SK-N-SH (cell line): ENCODE data around the gene PLP2. TPM values are rescaled to one million over a fixed set of nuclear protein-coding genes. Genes with fewer than 3 reads are reported as not detected.
A peak's percentile ranks its signal among the peaks of the same experiment; 100 is the strongest.
"Not testable (repeated sequence)": the region's sequence is repeated elsewhere in the genome, so short reads cannot be mapped to it uniquely, and the experiment has no call there.

ENCODE experiments used
- CTCF ChIA-PET: fragments of 300-600, 350-600 bp; formaldehyde crosslinking; extraction: SDS; loops from one replicate; lab custom pipeline; 2021; lab: Yijun Ruan, JAX
- POLR2A ChIA-PET: fragments of 350-600 bp; sonication (Branson Sonifier 250); formaldehyde crosslinking; extraction: SDS; loops from one replicate; lab custom pipeline; 2020; ENCODE audit warnings: antibody characterized with exemption, inconsistent platforms; lab: Yijun Ruan, JAX
- DNase-seq: peaks from one replicate; pipeline ENCODE4 v3.0.0; 2012
- H2AFZ ChIP-seq: fragments of 200-600 bp; sonication (generic); 2 replicates; pipeline ENCODE4 v1.8.1; 2016; ENCODE audit warnings: antibody characterized with exemption, mild to moderate bottlenecking, low read depth
- H3F3A ChIP-seq: fragments of 200-600 bp; sonication (generic); replicated peaks from 2 replicates; pipeline ENCODE3; 2016; ENCODE audit warnings: antibody characterized with exemption, mild to moderate bottlenecking; ENCODE audit not compliant: insufficient read depth
- H3K27ac ChIP-seq, 2 experiments: fragments of 200-500 bp in 1 of 2; fragments of 200-600 bp in 1 of 2; sonication (Bioruptor generic) in 1 of 2; sonication (generic), shearing (Covaris generic) in 1 of 2; 2 replicates each; pipeline versions ENCODE4 v1.5.1 to v1.6.1; 2014 to 2016; ENCODE audit warnings: low read depth in 2 of 2, inconsistent platforms in 1 of 2, low read length in 1 of 2, mild to moderate bottlenecking in 1 of 2, mixed read lengths in 1 of 2
- H3K27me3 ChIP-seq: fragments of 200-600 bp; sonication (generic), shearing (Covaris generic); 2 replicates; pipeline ENCODE4 v1.6.1; 2016; ENCODE audit warnings: mixed run types; ENCODE audit not compliant: insufficient read depth
- H3K36me3 ChIP-seq, 2 experiments: fragments of 200-500 bp in 1 of 2; fragments of 200-600 bp in 1 of 2; sonication (Bioruptor generic) in 1 of 2; sonication (generic) in 1 of 2; replicated peaks in 1 of 2; 2 replicates each; pipeline versions ENCODE3 to v1.5.1; 2014 to 2016; ENCODE audit warnings: low read length in 1 of 2, mild to moderate bottlenecking in 1 of 2; ENCODE audit not compliant: insufficient read depth in 2 of 2, control insufficient read depth in 1 of 2
- H3K4me1 ChIP-seq, 2 experiments: fragments of 200-500 bp in 1 of 2; fragments of 200-600 bp in 1 of 2; sonication (Bioruptor generic) in 1 of 2; sonication (generic), shearing (Covaris generic) in 1 of 2; 2 replicates each; pipeline versions ENCODE4 v1.5.1 to v1.6.1; 2014 to 2016; ENCODE audit warnings: low read depth in 1 of 2, low read length in 1 of 2, mixed run types in 1 of 2; ENCODE audit not compliant: insufficient read depth in 2 of 2, control insufficient read depth in 1 of 2
- H3K4me2 ChIP-seq: fragments of 200-600 bp; sonication (generic), shearing (Covaris generic); 2 replicates; pipeline ENCODE4 v1.6.1; 2017; ENCODE audit warnings: mixed run types
- H3K4me3 ChIP-seq, 2 experiments: fragments of 200-500 bp in 1 of 2; fragments of 200-600 bp in 1 of 2; sonication (Bioruptor generic) in 1 of 2; sonication (generic), shearing (Covaris generic) in 1 of 2; 2 replicates each; pipeline versions ENCODE4 v1.5.1 to v1.8.1; 2014 to 2016; ENCODE audit warnings: low read depth in 2 of 2, inconsistent platforms in 1 of 2, low read length in 1 of 2, mild to moderate bottlenecking in 1 of 2, mixed read lengths in 1 of 2, moderate library complexity in 1 of 2
- H3K79me2 ChIP-seq: fragments of 200-600 bp; sonication (generic); 2 replicates; pipeline ENCODE4 v1.8.1; 2017; ENCODE audit warnings: mild to moderate bottlenecking; ENCODE audit not compliant: insufficient read depth
- H3K9ac ChIP-seq: fragments of 200-600 bp; sonication (generic); 2 replicates; pipeline ENCODE4 v1.6.1; 2017; ENCODE audit warnings: mixed run types
- H3K9me2 ChIP-seq: fragments of 200-600 bp; sonication (generic); 2 replicates; pipeline ENCODE4 v1.6.1; 2017; ENCODE audit warnings: mixed run types
- H3K9me3 ChIP-seq: fragments of 200-600 bp; sonication (generic); 2 replicates; pipeline ENCODE4 v1.6.1; 2017; ENCODE audit warnings: mixed run types, mild to moderate bottlenecking, moderate library complexity
- H4K20me1 ChIP-seq: fragments of 200-600 bp; sonication (generic); 2 replicates; pipeline ENCODE4 v1.6.1; 2017; ENCODE audit warnings: mild to moderate bottlenecking, mixed run types; ENCODE audit not compliant: insufficient read depth
- ELF1 ChIP-seq: IDR thresholded peaks from 2 replicates; pipeline ENCODE4 v1.4.0; 2012
- FOSL2 ChIP-seq: IDR thresholded peaks from 2 replicates; pipeline ENCODE4 v1.4.0; 2012; ENCODE audit warnings: low read depth, mild to moderate bottlenecking, moderate library complexity, borderline replicate concordance
- FOXJ3 ChIP-seq: sonication (generic); formaldehyde crosslinking; IDR thresholded peaks from 2 replicates; pipeline ENCODE4 v1.5.1; 2020; ENCODE audit warnings: mild to moderate bottlenecking, missing genetic modification reagents
- JUND ChIP-seq: IDR thresholded peaks from 2 replicates; pipeline ENCODE4 v1.4.0; 2012
- MXI1 ChIP-seq: IDR thresholded peaks from 2 replicates; pipeline ENCODE4 v1.6.1; 2012; ENCODE audit warnings: mild to moderate bottlenecking, low read depth, low read length, improper control_type of control experiment
- NFIC ChIP-seq: IDR thresholded peaks from 2 replicates; pipeline ENCODE4 v1.4.0; 2012; ENCODE audit warnings: borderline replicate concordance
- PBX3 ChIP-seq: IDR thresholded peaks from 2 replicates; pipeline ENCODE4; 2012
- POLR2AphosphoS5 ChIP-seq: IDR thresholded peaks from 2 replicates; pipeline ENCODE4 v1.6.1; 2012; ENCODE audit warnings: low read depth, low read length
- WGBS: methylation state at CpG from one replicate; pipeline ENCODE4 v1.1.6; 2017; ENCODE audit warnings: low lambda C conversion rate; 5-methylcytosine and 5-hydroxymethylcytosine counted together
- polyA plus RNA-seq, 3 experiments: library from polyadenylated mRNA; depleted of rRNA; stranded (reverse); fragments of >200 nt; gene quantifications; 2 replicates each; pipeline ENCODE4 v1.2.3, GENCODE V29; 2012

PLP2 gene
- polyA plus RNA-seq, 1 of the 3 experiments (the other 2 are of a cell fraction): 146 TPM

DNA sequence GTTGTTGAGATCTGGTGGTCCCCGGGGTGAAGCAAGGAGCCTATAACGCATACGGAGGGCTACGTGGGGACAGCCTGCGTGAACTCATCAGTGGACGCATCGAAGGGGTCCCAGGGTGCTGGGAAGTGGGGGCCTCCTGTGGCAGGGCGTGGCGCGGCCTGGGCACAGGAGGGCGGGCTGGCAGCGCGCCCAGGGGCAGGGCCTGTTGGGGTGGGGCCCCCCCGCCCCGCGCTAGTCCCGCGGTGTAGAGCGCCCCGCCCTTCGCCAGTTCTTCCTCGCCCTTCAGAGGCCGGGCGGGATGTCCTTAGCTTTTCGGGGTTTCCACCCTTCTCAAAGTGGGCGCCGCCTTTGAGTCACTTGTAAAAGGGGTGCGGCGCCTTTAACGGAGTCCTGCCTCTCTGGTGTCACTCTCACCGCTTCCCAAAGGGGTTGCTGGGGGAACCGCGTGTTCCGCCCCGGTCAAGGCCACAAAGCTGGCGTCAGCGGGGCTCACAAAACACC, 632 bp downstream of the PLP2 start:
- Histone ChIP-seq H3K9me2 (no peaks in the 10 kb centered on the region), H3K4me1 (peaks cover 0 to 1% of the 10 kb centered on the region in 2 experiments; a peak in 1 of 4 replicates), H3K27me3 (no peaks in the 10 kb centered on the region; the same call in 1 of the 2 replicates), H2AFZ (no peak overlapping the region), H3K4me3 (peak overlapping the region; percentile 58 to 66), H3K79me2 (peaks cover 22% of the 10 kb centered on the region; the same call in 1 of the 2 replicates), H3K27ac (peak overlapping the region; percentile 36 to 59; a peak in 3 of 4 replicates), H3K36me3 (no peaks in the 10 kb centered on the region), H3K9me3 (no peaks in the 10 kb centered on the region), H3F3A (peaks cover 6% of the 10 kb centered on the region), H3K9ac (peak overlapping the region; percentile 87), H3K4me2 (peak overlapping the region; percentile 77), H4K20me1 (no peaks in the 10 kb centered on the region)
- DNase-seq: peak; percentile 75
- POLR2A ChIA-PET: interaction anchor here (0.6 to 1.5 kb wide), 2 partner anchors 9 to 18 kb away, joined by 3 to 5 read pairs; no protein-coding TSS in a partner anchor
- 16% methylated on average over 28 of the region's 37 CpGs for WGBS
- CTCF ChIA-PET: interaction anchor here (1.2 kb wide), 1 partner anchor 17 kb away, joined by 5 read pairs; no protein-coding TSS in a partner anchor
- TF ChIP-seq ELF1: no peak
- no peak for TF ChIP-seq FOSL2
- TF ChIP-seq MXI1: peak; percentile 20; the same call in 1 of the 2 replicates
- 0 out of 2 replicates have a peak, but pooled peaks have one; percentile 10 for TF ChIP-seq FOXJ3 (CRISPR knock-in tag)
- peak; percentile 52 for TF ChIP-seq PBX3
- TF ChIP-seq POLR2AphosphoS5: 0 out of 2 replicates have a peak, but pooled peaks have one; percentile 30
- peak; percentile 58; the same call in 1 of the 2 replicates for TF ChIP-seq NFIC

GRCh38 chrX:49173544-49173943, 1.8 kb downstream of the PLP2 start:
- H3K9me2 ChIP-seq, H3K4me1 ChIP-seq, POLR2A ChIA-PET, H3K9ac ChIP-seq, H3K36me3 ChIP-seq, H3K4me3 ChIP-seq, H3K27me3 ChIP-seq, H3K9me3 ChIP-seq, H3K27ac ChIP-seq, CTCF ChIA-PET, H4K20me1 ChIP-seq, H2AFZ ChIP-seq, DNase-seq, H3F3A ChIP-seq: not testable (repeated sequence)
- Histone ChIP-seq H3K79me2 (peaks cover 22% of the 10 kb centered on the region; the same call in 1 of the 2 replicates), H3K4me2 (peak overlapping the region; percentile 77; the same call in 1 of the 2 replicates)
- 75% methylated on average over 7 of the region's 8 CpGs for WGBS

DNA sequence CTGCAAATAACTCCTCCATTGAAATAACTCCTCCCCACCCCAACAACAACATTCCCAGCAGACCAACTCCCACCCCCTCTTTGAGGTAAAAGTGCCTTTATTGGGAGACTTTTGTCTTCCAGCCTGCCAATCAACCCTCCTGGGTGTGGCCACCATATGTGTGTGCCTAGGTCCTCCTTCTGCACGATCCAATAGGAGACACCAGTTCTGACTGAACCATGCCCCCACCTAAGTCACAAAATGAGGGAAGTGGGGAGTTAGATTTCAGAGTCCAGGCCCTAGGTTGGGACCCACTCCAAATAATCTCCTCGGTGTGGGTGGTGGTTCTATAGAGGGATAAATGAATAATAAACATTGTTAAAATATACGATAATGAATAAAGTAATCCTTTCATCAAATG, 3.0 kb downstream of the PLP2 start:
- POLR2A ChIA-PET: no interaction called here
- TF ChIP-seq PBX3: 0 out of 2 replicates have a peak, but pooled peaks have one; percentile 6
- no peak for TF ChIP-seq JUND
- TF ChIP-seq, all 33 proteins: peak for 1
- no peak overlapping the region for H3K9ac ChIP-seq
- H3K36me3 ChIP-seq: no peaks in the 10 kb centered on the region
- no peaks in the 10 kb centered on the region for H3K9me3 ChIP-seq
- no peaks in the 10 kb centered on the region; a peak in 1 of 4 replicates for H3K4me1 ChIP-seq
- H3F3A ChIP-seq: no peaks in the 10 kb centered on the region
- H3K4me3 ChIP-seq: no peak overlapping the region
- peaks cover 22% of the 10 kb centered on the region; the same call in 1 of the 2 replicates for H3K79me2 ChIP-seq
- H3K27ac ChIP-seq: no peak overlapping the region
- H4K20me1 ChIP-seq: no peaks in the 10 kb centered on the region
- DNase-seq: no peak
- H3K4me2 ChIP-seq: no peak overlapping the region
- WGBS: 55% methylated on average over 3 of the region's 3 CpGs
- H3K27me3 ChIP-seq: no peaks in the 10 kb centered on the region; the same call in 1 of the 2 replicates
- H2AFZ ChIP-seq: no peak overlapping the region
- H3K9me2 ChIP-seq: no peaks in the 10 kb centered on the region
- CTCF ChIA-PET: no interaction called here
